NCI-H2029 treated with DMSO at 0.1 percent for 48 hours (cell line): ENCODE results near the gene KSR1.

ENCODE experiments used
- DNase-seq: peaks from one replicate; lab custom pipeline; 2025; lab: John Stamatoyannopoulos, UW

The KSR1 gene

DNA sequence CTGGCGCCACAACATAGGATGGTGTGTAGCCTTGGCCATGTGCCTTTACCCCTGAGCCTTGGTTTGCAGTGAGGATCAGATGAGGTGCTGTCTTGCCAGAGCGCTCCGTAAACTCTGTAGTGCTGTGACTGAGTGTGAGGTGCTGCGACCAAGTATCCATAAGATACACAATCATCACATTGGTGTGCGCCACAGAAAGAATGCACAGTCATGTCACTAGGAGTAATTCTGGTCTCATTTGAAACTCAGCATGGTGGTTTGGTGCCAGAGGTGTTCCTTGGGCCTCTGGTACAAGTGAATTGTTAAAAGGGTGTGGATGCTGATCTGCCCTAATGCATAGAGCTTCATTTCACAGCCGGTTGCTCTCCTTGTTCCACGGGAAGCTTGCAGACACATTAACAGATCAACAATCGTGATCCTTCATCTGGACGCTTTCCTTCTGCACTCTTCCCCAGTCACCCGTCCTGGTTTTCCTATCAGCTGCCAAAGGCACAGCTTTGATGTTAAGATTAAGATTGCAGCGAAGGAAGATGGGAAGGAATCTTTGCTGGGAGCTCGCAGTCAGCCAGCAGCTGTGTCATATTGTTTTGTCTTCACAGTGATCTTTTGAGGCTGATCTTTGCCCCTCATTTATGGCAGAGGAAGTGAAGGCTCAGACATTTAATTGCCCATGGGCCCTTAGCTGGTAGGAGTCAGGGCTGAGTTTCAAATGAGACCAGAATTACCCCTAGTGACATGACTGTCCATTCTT, 79.1 kb downstream of the KSR1 start:
- DNase-seq, result no peak

DNA sequence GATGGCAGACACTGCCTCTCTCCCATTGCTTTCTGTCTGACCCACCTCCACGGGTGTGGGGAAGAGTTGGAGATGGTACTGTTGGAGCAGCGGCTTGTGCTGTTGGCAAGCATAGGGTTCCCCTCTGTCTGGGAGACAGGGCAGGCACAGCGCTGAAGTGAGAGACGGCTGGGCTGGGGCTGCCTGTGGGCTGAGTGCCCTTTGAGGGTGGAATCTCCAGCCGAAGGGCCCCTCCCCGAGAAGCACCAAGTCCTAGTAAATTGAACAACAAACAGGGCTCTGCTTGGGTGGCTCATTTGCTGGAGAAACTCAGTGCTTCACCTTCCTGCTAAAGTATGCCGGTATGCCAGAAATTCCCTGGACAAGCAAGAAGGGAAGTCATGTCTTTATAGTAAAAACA, 79.7 kb downstream of the KSR1 start:
- no peak for DNase-seq

- no peak for DNase-seq
Measured at GRCh38 chr17:27536781-27537180, 80.5 kb downstream of the KSR1 start.

- no peak for DNase-seq
Measured at GRCh38 chr17:27538156-27538955, 82.1 kb downstream of the KSR1 start.

DNA sequence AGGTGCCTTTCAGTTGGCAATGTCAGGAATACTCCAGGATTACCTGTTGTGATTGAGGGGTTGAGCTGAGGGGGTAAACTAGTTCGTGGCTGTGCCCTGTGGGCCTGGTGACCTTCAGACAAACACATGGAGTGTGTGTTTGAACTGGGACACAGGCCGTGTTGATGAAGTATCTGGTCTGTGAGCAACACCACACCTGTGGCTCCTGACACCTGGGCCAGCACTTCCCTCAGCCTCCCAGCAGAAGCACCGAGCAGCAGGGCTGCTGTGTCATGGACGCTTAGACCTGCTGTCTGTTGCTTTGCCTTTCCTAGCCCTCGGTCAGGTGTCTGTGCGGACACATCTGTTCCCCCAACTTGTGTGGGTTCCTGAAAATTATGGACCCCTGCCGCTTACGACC, 82.9 kb downstream of the KSR1 start:
- DNase-seq, result no peak

GRCh38 chr17:27539794-27540317, 83.6 kb downstream of the KSR1 start:
- no peak for DNase-seq

DNA sequence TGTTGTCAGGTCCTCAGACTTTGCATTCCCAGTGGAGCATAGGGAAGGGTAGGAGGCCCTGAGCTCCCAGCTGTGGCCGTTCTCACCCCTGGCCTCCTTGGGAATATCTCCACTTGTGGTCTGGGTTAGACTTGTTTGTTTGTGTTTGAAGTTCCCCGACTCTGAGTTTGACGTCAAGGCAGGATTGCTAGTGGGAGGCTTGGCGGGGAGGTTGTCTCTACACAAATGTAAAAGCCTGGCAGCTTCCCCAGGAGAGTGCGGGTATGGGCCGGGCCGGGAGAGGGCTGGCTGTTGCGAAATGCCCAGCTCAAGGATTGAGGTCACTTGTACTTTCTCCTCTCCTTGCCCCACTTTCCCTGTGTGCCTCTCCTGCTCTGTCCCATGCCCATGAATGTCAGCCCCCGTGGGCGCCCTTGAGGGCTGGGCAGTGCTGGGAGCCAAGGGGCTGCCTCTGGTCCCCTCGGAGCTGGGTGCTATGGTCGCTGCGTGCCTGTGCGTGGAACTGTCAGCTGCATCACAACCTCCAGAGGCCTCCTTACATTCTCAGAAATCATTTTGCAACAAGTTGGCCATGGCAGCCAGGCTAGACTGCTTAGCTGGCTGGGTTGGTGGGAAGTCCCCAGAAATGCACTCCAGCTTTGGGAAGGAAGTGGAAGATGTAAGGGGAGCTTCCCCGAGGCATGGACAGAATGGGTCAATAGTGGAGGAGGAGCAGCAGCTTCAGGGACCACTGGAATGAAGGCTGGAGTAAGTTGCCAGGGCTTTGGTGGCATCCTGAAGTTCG, 84.3 kb downstream of the KSR1 start:
- no peak for DNase-seq

DNA sequence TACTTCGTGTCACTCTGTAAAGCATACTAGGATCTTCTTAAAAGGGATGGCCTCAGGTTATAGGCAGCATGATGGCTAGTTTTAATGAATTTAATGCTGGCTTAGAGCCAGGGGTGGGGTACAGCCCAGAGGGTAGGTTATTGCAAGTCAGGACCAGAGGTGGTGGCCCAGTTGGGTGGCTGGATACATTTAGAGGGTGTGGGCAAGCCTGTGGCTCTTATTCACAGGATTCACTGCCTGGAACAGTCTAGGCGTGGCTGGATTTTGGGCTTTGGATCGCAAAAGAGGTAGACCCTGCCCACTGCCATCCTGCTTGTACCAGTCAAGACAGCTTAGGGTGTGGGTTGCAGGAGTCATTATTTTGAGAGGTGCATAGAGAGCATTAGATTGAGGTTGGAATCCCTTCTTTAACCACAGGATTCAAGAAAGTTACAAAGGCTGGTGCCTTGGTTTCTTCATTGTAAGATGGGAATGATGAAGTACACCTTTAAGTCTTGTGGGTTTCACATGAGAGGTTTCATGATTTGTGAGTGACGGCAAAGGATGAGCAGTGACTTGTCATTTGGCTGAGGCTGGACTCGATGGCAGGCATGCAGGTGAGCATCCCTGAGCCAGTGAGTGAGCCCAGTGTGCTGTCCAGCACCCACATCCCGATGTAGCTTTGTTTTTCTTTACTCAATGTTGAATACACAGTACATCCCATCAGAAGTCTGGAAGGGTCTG, 85.2 kb downstream of the KSR1 start:
- DNase-seq, result no peak

GRCh38 chr17:27542841-27543463, 86.7 kb downstream of the KSR1 start:
- DNase-seq, result no peak

- DNase-seq, result no peak
Measured at GRCh38 chr17:27543464-27543856, 87.2 kb downstream of the KSR1 start.

- DNase-seq, result no peak
Measured at GRCh38 chr17:27543958-27544349, 87.7 kb downstream of the KSR1 start.

GRCh38 chr17:27544350-27545131, 88.3 kb downstream of the KSR1 start:
- DNase-seq, result no peak

GRCh38 chr17:27545562-27546229, 89.4 kb downstream of the KSR1 start:
- DNase-seq, result peak; percentile 82

- DNase-seq, result no peak
Measured at GRCh38 chr17:27546624-27547300, 90.5 kb downstream of the KSR1 start.

DNA sequence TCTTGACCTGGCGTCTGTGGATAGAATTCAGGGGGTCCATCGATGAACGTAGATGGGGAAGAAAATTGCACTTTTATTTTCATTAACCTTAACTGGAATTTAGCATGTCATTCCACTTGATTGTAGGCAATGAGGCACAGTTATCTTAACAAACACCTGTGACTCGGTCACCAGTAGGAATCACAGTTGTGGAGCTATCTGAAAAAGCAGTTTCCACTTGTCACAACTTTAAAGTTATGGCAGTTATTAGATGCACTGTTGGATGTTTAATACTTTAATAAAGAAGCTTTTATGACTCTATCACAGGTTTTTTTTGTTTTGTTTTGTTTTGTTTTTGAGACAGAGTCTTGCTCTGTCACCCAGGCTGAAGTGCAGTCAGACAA, 91.0 kb downstream of the KSR1 start:
- DNase-seq, result no peak

- no peak for DNase-seq
Measured at GRCh38 chr17:27548369-27548768, 92.1 kb downstream of the KSR1 start.

- DNase-seq, result no peak
Measured at GRCh38 chr17:27549251-27549893, 93.1 kb downstream of the KSR1 start.

GRCh38 chr17:27550291-27550930, 94.2 kb downstream of the KSR1 start:
- no peak for DNase-seq
